ENCODE measurements around the gene OR51A7. TPM values are rescaled to one million over a fixed set of nuclear protein-coding genes. Genes with fewer than 3 reads are reported as not detected.

OR51A7 gene
- total and polyA plus RNA-seq, 2 experiments from 2014 or later, result not detected

- DNase-seq (ENCODE audit: low read depth in 1 of 2, low spot score in 1 of 2), result peak in 1 of 2 donors; percentile 65
These were observed 13.3 kb upstream of the OR51A7 start for GRCh38 chr11:4890279-4890678.

DNA sequence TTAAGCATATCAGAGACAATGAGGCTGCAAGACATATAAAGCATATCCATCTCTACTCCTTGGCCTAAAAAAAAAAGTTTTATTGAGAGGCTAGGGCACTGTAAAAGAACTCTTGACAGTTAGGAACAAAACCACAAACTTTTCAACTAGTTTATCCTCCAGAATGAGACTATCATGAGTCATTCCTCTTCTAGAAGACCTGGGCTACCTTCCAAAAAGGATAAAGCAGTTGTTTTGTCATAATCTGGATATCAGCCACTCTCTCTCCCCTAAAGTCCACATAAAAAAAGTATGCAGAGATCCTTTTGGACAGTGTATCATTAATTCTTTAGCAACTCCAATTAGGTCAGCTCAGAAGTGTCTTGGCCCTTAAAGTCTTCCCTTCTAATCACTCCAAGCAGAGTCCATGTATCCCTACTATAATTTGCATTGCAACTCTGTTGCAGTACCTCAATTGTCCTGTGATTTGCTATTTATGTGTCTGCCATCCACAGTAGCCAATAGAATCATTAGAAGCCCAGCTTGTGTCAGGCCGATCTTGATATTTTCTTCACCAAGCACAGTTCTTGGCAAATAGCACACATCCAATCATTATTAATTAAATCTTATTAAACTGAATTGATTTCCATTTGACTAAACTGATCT lies 11.5 kb upstream of the OR51A7 start:
- Histone ChIP-seq H3K36me3 (no peaks in the 10 kb centered on the region), H3K27ac (no peak overlapping the region), H3K4me3 (no peak overlapping the region), H3K27me3 (no peaks in the 10 kb centered on the region), H3K9me3 (ENCODE audit: low read depth) (no peaks in the 10 kb centered on the region), H3K4me1 (ENCODE audit: low read depth) (no peaks in the 10 kb centered on the region)
- peak; percentile 28 for TF ChIP-seq CTCF (IDR thresholded peaks at IDR 0.05; ENCODE audit: low read depth, low read length)
- DNase-seq (ENCODE audit: low read depth in 1 of 2, low spot score in 1 of 2), result peak in 1 of 2 donors; percentile 92

More at GRCh38 chr11:4890279-4890678, 13.3 kb upstream of the OR51A7 start:
- no peaks in the 10 kb centered on the region for H3K9me3 ChIP-seq (ENCODE audit: low read depth)
- no peaks in the 10 kb centered on the region for H3K36me3 ChIP-seq
- no peaks in the 10 kb centered on the region for H3K27me3 ChIP-seq
- no peak overlapping the region for H3K4me3 ChIP-seq
- no peaks in the 10 kb centered on the region for H3K4me1 ChIP-seq (ENCODE audit: low read depth)
- no peak for TF ChIP-seq CTCF (IDR thresholded peaks at IDR 0.05; ENCODE audit: low read depth, low read length)
- no peak overlapping the region for H3K27ac ChIP-seq

GRCh38 chr11:4916581-4916980 lies 13.0 kb downstream of the OR51A7 start:
- Histone ChIP-seq H3K27ac (no peak overlapping the region), H3K4me1 (ENCODE audit: low read depth) (no peaks in the 10 kb centered on the region), H3K9me3 (ENCODE audit: low read depth) (no peaks in the 10 kb centered on the region), H3K27me3 (no peaks in the 10 kb centered on the region), H3K4me3 (no peak overlapping the region), H3K36me3 (no peaks in the 10 kb centered on the region)
- TF ChIP-seq CTCF (IDR thresholded peaks at IDR 0.05; ENCODE audit: low read depth, low read length), result no peak
- DNase-seq (ENCODE audit: low read depth in 1 of 2, low spot score in 1 of 2), result no peak

GRCh38 chr11:4919250-4919649 lies 15.7 kb downstream of the OR51A7 start, which contains the start of gene OR51G2:
Gene OR51G2, minus strand, starts transcription at chr11:4919350. Its CDS starts 3,687 bp downstream, at chr11:4915663.
- H3K27ac ChIP-seq, result no peak within 1 kb of the TSS
- H3K36me3 ChIP-seq, result no peaks in the 10 kb centered on the region
- no peak for DNase-seq (ENCODE audit: low read depth in 1 of 2, low spot score in 1 of 2)
- no peak within 1 kb of the TSS for H3K4me3 ChIP-seq
- TF ChIP-seq CTCF (IDR thresholded peaks at IDR 0.05; ENCODE audit: low read depth, low read length), result no peak
- H3K9me3 ChIP-seq (ENCODE audit: low read depth), result no peaks in the 10 kb centered on the region
- no peaks in the 10 kb centered on the region for H3K27me3 ChIP-seq
- H3K4me1 ChIP-seq (ENCODE audit: low read depth), result no peaks in the 10 kb centered on the region

GRCh38 chr11:4921796-4922195 lies 18.2 kb downstream of the OR51A7 start:
- Histone ChIP-seq H3K36me3 (no peaks in the 10 kb centered on the region), H3K9me3 (ENCODE audit: low read depth) (no peaks in the 10 kb centered on the region), H3K27me3 (no peaks in the 10 kb centered on the region), H3K27ac (no peak overlapping the region), H3K4me1 (ENCODE audit: low read depth) (no peaks in the 10 kb centered on the region), H3K4me3 (no peak overlapping the region)
- no peak for DNase-seq (ENCODE audit: low read depth in 1 of 2, low spot score in 1 of 2)
- TF ChIP-seq CTCF (IDR thresholded peaks at IDR 0.05; ENCODE audit: low read depth, low read length), result no peak
